ENCODE results near the gene SLC9A6. TPM values are rescaled to one million over a fixed set of nuclear protein-coding genes. Genes with fewer than 3 reads are reported as not detected.

The SLC9A6 gene
- total RNA-seq = 26.1 and 28.3 TPM in 2 replicates

- DNase-seq (ENCODE audit: low read depth) = no peak
These were observed at the start of gene SLC9A6 for GRCh38 chrX:135985157-135985972. Gene SLC9A6, plus strand, starts transcription at chrX:135985435. Its CDS starts 224 bp downstream, at chrX:135985659.

GRCh38 chrX:135944486-135944885, 40.7 kb upstream of the SLC9A6 start:
- no peak for DNase-seq (ENCODE audit: low read depth)

- DNase-seq (ENCODE audit: low read depth) = no peak
These were observed 33.9 kb upstream of the SLC9A6 start for GRCh38 chrX:135951291-135951690.

- no peak for DNase-seq (ENCODE audit: low read depth)
These were observed 12.1 kb upstream of the SLC9A6 start for GRCh38 chrX:135973025-135973547.

DNA sequence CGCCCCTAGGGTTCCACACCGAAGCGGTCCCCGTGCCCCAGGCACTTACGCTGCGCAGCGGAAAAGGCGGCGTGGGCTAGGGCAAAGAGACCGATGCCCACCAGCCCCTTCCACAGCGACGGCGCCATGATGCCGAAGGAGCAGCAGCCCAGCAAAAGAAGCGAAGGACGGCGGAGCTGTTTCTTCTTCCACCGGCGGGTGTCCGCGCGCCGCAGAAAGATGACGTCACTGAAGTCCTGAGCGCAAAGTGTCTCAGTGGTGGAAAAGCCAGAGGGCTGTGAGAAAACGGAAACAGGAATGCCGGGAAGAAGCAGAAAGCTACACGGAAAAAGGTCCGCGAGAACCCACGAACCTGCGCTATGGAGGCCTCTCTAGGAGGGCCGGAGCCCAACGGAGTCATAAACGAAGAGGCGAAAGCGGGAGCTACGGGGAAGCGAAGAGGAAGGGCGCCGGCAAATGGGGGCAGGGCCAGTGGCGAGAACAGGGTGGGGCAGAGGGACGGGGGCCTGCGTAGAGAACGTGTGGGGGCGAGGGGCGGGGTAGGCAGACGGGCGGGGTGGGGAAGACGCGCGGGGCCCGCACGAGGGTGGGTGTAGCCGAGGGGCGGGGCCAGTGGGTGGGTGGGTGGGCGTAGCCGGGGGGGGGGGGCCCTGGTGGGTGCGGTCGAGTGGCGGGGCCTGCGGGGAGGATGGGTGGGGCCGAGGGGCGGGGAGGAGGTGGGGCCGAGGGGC, 11.5 kb upstream of the SLC9A6 start, which contains the start of gene MMGT1:
Gene MMGT1 (minus strand): TSS at position 441 of the 731 bp plus-strand sequence. CDS start 313 bp downstream, at position 128.
- DNase-seq (ENCODE audit: low read depth) = peak; percentile 61

DNA sequence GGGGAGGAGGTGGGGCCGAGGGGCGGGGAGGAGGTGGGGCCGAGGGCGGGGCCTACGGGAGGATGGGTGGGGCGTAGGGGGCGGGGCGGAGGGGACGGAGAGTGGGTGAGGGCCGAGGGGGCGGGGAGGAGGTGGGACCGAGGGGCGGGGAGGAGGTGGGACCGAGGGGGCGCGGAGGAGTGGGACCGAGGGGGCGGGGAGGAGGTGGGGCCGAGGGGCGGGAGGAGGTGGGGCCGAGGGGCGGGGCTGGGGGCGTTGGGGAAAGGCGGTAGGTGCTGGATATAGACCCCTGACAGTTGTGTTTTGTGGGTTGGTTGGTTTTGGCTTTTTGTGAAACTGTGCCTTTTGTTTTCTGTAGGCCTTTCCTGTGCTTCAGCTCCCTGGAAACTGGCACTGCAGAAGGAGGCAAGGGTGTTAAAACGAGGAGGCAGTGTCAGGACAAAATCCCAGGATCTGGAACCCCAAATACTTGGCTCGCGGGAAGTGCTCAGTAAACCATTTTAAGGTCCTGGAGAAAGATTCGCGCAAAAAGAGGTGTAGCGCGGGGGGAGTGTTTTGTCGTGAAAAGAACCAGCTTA, 10.9 kb upstream of the SLC9A6 start:
- DNase-seq (ENCODE audit: low read depth) = no peak

- no peak for DNase-seq (ENCODE audit: low read depth)
These were observed 9.8 kb upstream of the SLC9A6 start for GRCh38 chrX:135975421-135975820.

- no peak for DNase-seq (ENCODE audit: low read depth)
These were observed 7.6 kb upstream of the SLC9A6 start for GRCh38 chrX:135977611-135978010.

DNA sequence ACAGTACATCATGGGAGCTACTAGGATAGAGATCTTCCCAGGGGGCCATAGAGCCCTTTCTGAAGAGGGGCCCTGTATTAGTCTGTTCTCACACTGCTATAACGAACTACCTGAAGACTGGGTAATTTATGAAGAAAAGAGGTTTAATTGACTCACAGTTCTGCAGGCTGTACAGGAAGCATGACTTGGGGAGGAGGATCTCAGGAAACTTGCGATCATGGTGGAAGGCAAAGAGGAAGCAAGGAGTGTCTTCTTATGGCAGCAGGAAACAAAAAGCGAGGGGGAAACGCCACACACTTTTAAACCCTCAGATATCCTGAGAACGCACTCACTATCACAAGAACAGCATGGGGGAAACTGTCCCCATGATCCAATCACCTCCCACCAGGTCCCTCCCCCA, 4.2 kb upstream of the SLC9A6 start:
- no peak for DNase-seq (ENCODE audit: low read depth)

DNA sequence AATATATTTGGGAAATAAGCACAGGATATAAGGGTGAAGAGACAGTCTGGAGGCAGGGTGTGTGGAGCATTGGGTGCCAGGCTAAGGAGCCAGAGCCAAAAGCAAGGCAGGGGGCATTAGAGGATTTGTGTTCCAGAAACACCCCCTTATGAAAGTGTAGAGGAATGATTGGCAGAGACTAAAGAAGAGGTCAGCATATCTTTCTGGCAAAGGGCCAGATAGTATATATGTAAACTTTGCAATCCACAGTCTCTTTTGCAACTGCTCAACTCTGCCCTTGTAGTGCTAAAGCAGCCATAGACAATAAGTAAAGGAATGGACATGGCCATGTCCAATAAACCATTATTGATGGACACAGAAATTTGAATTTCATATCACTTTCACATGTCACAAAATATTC, 3.6 kb upstream of the SLC9A6 start:
- DNase-seq (ENCODE audit: low read depth) = no peak

GRCh38 chrX:135982860-135983259, 2.4 kb upstream of the SLC9A6 start:
- DNase-seq (ENCODE audit: low read depth) = no peak

GRCh38 chrX:135984256-135984655, 979 bp upstream of the SLC9A6 start:
- DNase-seq (ENCODE audit: low read depth) = no peak

- DNase-seq (ENCODE audit: low read depth) = no peak
These were observed 461 bp upstream of the SLC9A6 start for GRCh38 chrX:135984791-135985156.

DNA sequence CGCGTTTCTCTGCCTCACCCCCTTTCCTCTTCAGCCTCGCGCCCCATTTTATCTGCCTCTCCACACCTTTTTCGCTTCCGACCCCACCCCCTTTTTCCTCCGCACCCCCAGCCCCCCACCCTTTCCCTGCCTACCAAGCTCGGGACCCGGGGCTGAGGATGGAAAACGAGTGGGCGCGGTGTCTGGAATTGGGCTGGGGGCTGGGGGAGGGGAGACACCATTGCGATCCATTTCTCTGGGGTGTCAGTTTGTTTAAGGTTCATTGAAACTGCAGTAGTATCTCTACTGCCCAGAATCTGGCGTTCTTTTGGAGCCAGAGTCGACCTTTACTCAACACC, 707 bp downstream of the SLC9A6 start:
- no peak for DNase-seq (ENCODE audit: low read depth)

- no peak for DNase-seq (ENCODE audit: low read depth)
These were observed 3.0 kb downstream of the SLC9A6 start for GRCh38 chrX:135988245-135988644.

DNA sequence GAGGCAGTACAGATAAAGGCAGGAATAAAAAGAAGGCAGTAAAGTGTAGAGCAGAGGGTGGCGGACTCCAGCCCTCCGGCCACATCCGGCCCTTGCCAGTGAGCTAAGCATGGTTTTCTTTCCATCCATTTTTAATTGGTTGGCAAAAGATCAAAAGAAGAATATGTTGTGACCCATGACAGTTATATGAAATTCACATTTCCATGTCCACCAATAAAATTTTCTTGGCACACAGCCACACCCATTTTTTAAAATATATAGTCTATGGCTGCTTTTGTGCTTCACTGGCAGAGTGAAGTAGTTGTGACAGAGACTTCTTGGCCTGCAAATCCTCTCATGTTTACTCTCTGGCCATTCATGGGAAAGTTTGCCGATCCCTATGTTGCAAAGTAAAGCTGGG, 29.8 kb downstream of the SLC9A6 start:
- no peak for DNase-seq (ENCODE audit: low read depth)

- no peak for DNase-seq (ENCODE audit: low read depth)
These were observed 31.6 kb downstream of the SLC9A6 start for GRCh38 chrX:136016881-136017280.

GRCh38 chrX:136019226-136019625, 34.0 kb downstream of the SLC9A6 start:
- DNase-seq (ENCODE audit: low read depth) = no peak

DNA sequence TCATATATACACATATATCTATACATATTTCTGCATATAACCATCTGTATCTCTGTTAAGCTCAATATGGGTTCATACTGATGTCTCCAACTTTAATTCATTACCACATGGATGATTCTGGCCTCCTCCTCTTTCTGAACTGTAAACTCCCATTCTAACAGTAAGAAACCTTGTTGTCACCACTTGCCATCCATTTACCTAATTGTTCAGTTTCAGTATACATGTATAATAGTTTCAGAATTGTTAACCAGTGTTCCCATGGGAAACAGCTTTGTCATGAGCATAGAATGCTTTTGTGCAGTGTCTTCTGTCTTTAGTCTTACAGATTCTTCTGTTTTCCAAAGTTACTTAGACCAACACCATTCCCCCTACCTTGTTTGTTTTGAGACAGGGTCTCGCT, 35.9 kb downstream of the SLC9A6 start:
- DNase-seq (ENCODE audit: low read depth) = no peak

DNA sequence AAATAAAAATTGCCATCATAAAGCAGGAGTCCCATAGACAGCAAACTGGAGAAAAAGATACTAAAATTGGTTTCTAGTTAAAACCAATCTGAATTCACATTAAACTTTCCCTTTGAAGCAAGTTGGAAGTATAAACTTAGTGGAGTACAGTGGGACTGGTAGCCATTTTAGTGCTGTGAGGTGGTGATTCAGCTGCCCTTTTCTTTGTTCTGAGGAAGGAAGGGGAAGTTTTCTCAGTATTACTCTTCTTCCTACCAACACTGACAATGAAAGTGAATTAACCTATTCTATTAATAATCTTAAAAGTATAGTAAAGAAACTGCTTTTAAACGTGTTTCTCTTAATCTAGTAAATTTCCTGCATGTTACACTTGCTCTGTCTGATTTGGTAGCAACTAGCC, 36.7 kb downstream of the SLC9A6 start:
- no peak for DNase-seq (ENCODE audit: low read depth)

DNA sequence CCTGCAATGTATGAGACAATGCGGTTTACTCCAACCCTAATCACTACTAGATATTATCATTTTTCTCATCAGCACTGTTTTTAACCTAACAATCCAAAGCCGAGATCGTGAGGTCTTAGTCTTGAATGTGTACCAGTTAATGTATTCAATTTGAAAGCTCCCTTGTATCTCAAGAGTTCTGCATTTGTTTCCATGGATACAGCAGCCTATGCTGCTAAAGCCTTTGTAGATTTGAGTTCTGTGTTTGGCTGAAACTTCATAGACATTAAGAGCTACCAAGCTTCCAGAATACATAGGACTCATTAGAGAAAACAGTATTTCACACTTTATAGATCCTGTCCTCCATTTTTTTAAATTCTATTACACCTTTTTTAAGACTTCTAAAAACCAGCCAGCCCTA, 39.9 kb downstream of the SLC9A6 start:
- no peak for DNase-seq (ENCODE audit: low read depth)

DNA sequence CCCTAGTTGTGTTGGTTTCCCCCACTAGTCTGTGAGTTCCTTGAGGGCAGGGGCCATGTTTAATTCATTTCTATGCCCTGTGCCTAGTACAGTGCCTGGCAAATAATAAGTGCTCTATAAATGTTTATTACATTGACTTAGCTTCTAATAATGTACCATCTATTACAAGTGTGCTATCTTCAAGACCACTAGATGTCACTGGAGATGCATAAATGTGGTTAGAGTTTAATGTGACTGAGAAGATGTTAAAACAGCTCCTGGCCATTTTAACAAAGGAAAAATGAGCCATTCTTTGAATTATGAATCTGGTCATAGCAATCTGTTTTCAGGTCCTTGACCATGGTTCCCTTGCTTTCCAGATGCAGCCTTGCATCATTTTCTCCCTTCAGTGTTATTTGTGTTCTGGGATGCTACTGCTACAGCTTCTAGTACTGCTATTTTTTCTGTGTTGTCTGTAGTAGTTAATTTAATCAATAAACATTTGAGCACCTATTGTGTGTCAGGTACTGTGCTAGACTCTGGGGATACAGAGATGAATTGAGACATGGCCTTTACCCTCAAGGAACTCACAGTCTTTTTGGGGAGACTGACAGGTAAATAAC, 43.2 kb downstream of the SLC9A6 start:
- peak; percentile 56 for DNase-seq (ENCODE audit: low read depth)
